Gastroesophageal sphincter (tissue), 3 donors: Measurements from ENCODE around the gene MSX2.

Experiments used
- EP300 ChIP-seq: sonication (generic); formaldehyde crosslinking; IDR thresholded peaks from one replicate; pipeline ENCODE4 v1.6.1; 2017; ENCODE audit warnings: antibody characterized with exemption, mild to moderate bottlenecking
- POLR2A ChIP-seq, 2 donors: fragments of 450-650 bp; IDR thresholded peaks; one replicate each; pipeline ENCODE4 v1.6.1; 2017; ENCODE audit warnings: antibody characterized with exemption in 2 of 2, mild to moderate bottlenecking in 2 of 2, moderate library complexity in 1 of 2
- POLR2AphosphoS5 ChIP-seq: sonication (generic); formaldehyde crosslinking; IDR thresholded peaks from one replicate; pipeline ENCODE4 v1.6.1; 2017; ENCODE audit warnings: antibody characterized with exemption
- TF ChIP-seq, protein P1 (sequence below), 4 experiments: fragments of 200-600 bp in 2 of 4; fragments of 450-650 bp in 2 of 4; sonication (generic) in 1 of 4; IDR thresholded peaks; one replicate each; pipeline ENCODE4 v1.5.1; 2017 to 2019; ENCODE audit warnings: antibody characterized with exemption in 4 of 4, mild to moderate bottlenecking in 2 of 4, moderate library complexity in 2 of 4

- no peak for TF ChIP-seq POLR2A (IDR thresholded peaks at IDR 0.05)
- no peak for TF ChIP-seq EP300
- TF ChIP-seq, protein P1, sequence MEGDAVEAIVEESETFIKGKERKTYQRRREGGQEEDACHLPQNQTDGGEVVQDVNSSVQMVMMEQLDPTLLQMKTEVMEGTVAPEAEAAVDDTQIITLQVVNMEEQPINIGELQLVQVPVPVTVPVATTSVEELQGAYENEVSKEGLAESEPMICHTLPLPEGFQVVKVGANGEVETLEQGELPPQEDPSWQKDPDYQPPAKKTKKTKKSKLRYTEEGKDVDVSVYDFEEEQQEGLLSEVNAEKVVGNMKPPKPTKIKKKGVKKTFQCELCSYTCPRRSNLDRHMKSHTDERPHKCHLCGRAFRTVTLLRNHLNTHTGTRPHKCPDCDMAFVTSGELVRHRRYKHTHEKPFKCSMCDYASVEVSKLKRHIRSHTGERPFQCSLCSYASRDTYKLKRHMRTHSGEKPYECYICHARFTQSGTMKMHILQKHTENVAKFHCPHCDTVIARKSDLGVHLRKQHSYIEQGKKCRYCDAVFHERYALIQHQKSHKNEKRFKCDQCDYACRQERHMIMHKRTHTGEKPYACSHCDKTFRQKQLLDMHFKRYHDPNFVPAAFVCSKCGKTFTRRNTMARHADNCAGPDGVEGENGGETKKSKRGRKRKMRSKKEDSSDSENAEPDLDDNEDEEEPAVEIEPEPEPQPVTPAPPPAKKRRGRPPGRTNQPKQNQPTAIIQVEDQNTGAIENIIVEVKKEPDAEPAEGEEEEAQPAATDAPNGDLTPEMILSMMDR (IDR thresholded peaks at IDR 0.05) = no peak
- TF ChIP-seq POLR2AphosphoS5 = no peak
Observed at GRCh38 chr5:174680901-174681565, 43.3 kb upstream of the MSX2 start.
